Erythroblast (primary cell): ENCODE data around the gene NDUFA6.
"Not testable (repeated sequence)": the region's sequence is repeated elsewhere in the genome, so short reads cannot be mapped to it uniquely, and the experiment has no call there.

ENCODE experiments used
- DNase-seq, 2 experiments: peaks; one replicate each; lab custom pipeline; 2025; lab: John Stamatoyannopoulos, UW
- GATA1 ChIP-seq: IDR thresholded peaks from 2 replicates; pipeline ENCODE4 v1.6.1; 2011; ENCODE audit warnings: low read depth, mild to moderate bottlenecking, control low read depth, low read length, moderate library complexity
- POLR2A ChIP-seq: IDR thresholded peaks from 2 replicates; pipeline ENCODE4 v1.6.1; 2011; ENCODE audit warnings: mild to moderate bottlenecking, low read length

NDUFA6 gene

DNA sequence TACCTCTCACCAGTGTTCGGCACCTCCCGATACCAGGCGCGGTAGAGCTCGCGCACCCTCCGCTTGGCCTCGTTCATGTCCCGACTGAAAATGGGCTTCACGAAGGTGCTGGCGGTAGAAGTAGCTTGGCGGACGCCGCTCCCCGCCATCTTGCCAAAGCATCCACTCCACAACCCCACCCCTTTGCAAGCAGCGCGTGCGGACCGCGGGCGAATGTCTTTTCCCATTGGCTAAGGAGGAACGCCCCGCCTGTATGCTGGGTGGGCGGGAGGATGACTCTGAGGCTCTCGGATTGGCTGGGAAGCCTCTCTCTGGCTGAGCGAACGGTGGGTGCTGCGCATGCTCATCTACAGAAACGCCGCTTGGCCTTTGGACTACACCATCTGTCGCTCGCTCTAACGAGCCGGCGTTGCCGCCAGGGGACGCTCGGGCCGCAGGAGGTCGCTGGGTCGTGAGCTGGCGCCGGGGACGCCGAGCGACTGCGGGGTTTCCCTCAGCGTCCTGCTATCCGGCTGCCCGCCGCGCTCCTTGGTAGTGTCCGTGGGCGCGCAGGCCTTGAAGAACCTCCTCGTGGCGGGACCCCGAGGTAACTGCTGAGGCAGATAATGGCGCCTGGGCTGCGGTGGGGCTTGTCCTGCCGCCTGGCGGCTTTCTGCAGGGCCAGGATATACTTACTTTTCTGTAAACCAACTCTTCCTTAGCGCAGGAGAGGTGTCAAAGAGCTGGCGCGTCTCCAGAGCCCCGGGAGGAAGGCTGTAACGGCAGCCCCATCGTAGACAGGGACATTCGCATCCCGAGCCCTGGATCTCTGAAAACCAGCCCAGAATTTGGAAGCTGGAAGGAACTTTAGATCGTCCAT lies at the start of gene NDUFA6:
NDUFA6 (minus strand) TSS at position 177 of the 859 bp plus-strand sequence; CDS start at position 149, 28 bp downstream.
- peak; percentile 100 for DNase-seq
- TF ChIP-seq GATA1 (no peak), POLR2A (peak; percentile 98)

- not testable (repeated sequence) for DNase-seq
These were observed 49.6 kb upstream of the NDUFA6 start for GRCh38 chr22:42140153-42140552.

GRCh38 chr22:42139508-42139907 lies 48.9 kb upstream of the NDUFA6 start:
- DNase-seq, result not testable (repeated sequence)

- TF ChIP-seq POLR2A (no peak), GATA1 (no peak)
- DNase-seq, result no peak
These were observed 48.4 kb upstream of the NDUFA6 start for GRCh38 chr22:42138972-42139371.

DNA sequence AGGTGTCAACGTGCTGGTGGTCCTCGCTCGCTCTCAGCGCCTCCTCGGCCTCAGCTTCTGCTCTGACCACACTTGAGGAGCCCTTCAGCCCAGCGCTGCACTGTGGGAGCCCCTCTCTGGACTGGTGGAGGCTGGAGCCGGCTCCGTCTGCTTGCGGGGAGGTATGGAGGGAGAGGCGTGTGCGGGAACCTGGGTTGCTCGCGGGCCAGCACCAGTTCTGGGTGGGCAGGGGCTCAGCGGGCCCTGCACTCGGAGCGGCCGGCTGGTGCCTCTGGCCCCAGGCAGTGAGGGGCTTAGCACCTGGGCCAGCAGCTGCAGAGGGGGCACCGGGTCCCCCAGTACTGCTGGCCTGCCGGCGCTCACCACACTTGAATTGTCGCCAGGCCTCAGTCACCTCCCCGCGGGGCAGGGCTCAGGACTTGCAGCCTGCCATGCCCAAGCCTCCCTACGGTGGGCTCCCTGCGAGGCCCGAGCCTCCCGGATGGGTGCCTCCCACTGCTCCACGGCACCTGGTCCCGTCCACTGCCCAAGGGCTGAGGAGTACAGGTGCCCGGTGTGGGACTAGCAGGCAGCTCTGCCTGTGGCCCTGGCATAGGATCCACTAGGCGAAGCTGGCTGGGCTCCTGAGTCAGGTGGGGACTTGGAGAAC lies 47.7 kb upstream of the NDUFA6 start:
- TF ChIP-seq GATA1 (no peak), POLR2A (no peak)
- DNase-seq, result no peak

DNA sequence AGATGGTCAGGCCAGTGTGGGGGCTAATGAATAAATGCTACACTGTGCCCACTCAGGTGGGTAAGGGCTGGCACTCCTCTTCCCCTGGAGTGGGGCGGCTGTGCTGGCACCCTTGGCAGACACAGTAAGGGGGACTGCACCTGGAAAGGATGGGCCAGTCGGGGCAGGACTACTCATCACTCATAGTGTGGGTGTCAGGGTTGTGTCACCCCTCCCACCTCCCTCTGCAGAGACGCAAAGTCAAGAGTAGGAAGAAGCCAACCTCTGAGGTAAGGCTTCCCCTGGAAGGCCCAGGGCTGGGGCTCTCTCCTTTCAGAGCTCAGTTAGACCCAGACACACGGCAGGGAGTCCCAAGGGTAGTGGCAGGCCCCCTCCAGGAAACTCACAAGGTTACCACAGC lies 45.1 kb upstream of the NDUFA6 start:
- DNase-seq, result not testable (repeated sequence)

GRCh38 chr22:42134100-42135020 lies 43.8 kb upstream of the NDUFA6 start:
- TF ChIP-seq GATA1 (no peak), POLR2A (no peak)
- no peak for DNase-seq

GRCh38 chr22:42132457-42132856 lies 41.9 kb upstream of the NDUFA6 start:
- TF ChIP-seq GATA1 (no peak), POLR2A (no peak)
- DNase-seq, result no peak

DNA sequence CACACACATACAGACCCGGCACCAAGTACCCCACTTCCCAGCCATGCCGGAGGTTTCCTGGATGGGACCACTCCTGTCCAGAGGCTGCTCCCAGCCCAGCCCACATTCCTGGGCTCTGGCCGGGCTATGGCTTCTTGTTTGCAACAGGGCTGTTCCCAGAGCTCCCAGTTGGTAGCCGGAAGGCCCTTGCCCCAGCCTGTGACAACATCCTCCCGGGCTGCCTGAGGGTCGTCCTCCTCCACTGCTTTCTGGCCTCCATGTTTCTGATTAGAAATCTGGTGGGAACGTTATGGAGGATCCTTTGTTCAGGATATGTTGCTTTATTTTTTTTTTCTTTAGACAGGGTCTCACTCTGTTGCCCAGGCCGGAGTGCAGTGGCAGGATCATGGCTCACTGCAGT lies 41.0 kb upstream of the NDUFA6 start:
- DNase-seq, result no peak
- no peak for TF ChIP-seq GATA1
- no peak for TF ChIP-seq POLR2A

GRCh38 chr22:42130639-42131431 lies 40.3 kb upstream of the NDUFA6 start, which contains the start of gene CYP2D6:
Gene CYP2D6, minus strand, starts transcription at chr22:42130810. Its CDS starts 19 bp downstream, at chr22:42130791.
- not testable (repeated sequence) for DNase-seq

DNA sequence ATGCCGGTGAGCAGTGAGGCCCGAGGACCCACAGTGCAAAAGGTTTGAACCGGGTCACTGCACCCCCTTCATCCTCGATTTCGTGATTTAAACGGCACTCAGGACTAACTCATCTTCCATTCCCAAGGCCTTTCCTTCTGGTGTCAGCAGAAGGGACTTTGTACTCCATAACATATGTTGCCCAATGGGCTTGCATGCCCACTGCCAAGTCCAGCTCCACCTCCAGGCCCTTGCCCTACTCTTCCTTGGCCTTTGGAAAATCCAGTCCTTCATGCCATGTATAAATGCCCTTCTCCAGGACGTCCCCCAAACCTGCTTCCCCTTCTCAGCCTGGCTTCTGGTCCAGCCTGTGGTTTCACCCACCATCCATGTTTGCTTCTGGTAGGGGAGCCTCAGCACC lies 39.6 kb upstream of the NDUFA6 start:
- DNase-seq, result not testable (repeated sequence)

- DNase-seq, result peak in 1 of 2 experiments; percentile 8
These were observed 38.5 kb upstream of the NDUFA6 start for GRCh38 chr22:42128776-42129694.

DNA sequence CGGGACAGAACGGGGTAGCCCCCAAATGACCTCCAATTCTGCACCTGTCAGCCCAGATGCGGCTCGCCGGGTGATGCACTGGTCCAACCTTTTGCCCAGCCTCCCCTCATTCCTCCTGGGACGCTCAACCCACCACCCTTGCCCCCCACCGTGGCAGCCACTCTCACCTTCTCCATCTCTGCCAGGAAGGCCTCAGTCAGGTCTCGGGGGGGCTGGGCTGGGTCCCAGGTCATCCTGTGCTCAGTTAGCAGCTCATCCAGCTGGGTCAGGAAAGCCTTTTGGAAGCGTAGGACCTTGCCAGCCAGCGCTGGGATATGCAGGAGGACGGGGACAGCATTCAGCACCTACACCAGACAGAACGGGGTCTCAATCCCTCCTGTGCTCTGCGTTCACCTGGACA lies 37.4 kb upstream of the NDUFA6 start:
- not testable (repeated sequence) for DNase-seq

DNA sequence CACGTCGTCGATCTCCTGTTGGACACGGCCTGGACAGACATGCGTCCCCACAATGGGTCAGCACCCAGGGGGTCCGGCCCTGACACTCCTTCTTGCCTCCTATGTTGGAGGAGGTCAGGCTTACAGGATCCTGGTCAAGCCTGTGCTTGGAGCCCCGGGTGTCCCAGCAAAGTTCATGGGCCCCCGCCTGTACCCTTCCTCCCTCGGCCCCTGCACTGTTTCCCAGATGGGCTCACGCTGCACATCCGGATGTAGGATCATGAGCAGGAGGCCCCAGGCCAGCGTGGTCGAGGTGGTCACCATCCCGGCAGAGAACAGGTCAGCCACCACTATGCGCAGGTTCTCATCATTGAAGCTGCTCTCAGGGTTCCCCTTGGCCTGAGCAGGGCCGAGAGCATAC lies 37.0 kb upstream of the NDUFA6 start:
- DNase-seq, result no peak
- TF ChIP-seq GATA1 (no peak), POLR2A (no peak)

DNA sequence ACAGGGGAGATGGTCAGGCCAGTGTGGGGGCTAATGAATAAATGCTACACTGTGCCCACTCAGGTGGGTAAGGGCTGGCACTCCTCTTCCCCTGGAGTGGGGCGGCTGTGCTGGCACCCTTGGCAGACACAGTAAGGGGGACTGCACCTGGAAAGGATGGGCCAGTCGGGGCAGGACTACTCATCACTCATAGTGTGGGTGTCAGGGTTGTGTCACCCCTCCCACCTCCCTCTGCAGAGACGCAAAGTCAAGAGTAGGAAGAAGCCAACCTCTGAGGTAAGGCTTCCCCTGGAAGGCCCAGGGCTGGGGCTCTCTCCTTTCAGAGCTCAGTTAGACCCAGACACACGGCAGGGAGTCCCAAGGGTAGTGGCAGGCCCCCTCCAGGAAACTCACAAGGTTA lies 33.0 kb upstream of the NDUFA6 start:
- DNase-seq, result not testable (repeated sequence)

- not testable (repeated sequence) for DNase-seq
These were observed 29.9 kb upstream of the NDUFA6 start for GRCh38 chr22:42120231-42121021.
